Lower leg skin (tissue), 4 donors: Measurements from ENCODE around the gene COL21A1. TPM values are rescaled to one million over a fixed set of nuclear protein-coding genes. Genes with fewer than 3 reads are reported as not detected.

ENCODE experiments used
- DNase-seq, 2 donors: peaks; one replicate each; pipeline ENCODE4 v3.0.0-alpha.2; 2019; ENCODE audit warnings: low spot score in 2 of 2
- H3K4me3 ChIP-seq: fragments of 200-600 bp; sonication (generic); 2 replicates; pipeline ENCODE4 v1.5.1; 2017; ENCODE audit warnings: mild to moderate bottlenecking, low read depth; ENCODE audit not compliant: poor library complexity, severe bottlenecking
- POLR2A ChIP-seq, 2 donors: fragments of 450-650 bp; IDR thresholded peaks; one replicate each; pipeline ENCODE4 v1.6.1; 2016 to 2017; ENCODE audit warnings: antibody characterized with exemption in 2 of 2, mild to moderate bottlenecking in 1 of 2, moderate library complexity in 1 of 2
- WGBS, 2 donors: methylation state at CpG; one replicate each; pipeline ENCODE4 v1.1.5; 2018; 5-methylcytosine and 5-hydroxymethylcytosine counted together
- intact Hi-C: fragments of 100-400 bp; cut with DNase I; formaldehyde crosslinking; loops from one replicate; pipeline ENCODE4 v1.15.0; 2023; ENCODE audit warnings: low total_unique reads
- total RNA-seq, 4 donors: library from RNA; depleted of rRNA; stranded (reverse); fragments of >200 nt; gene quantifications; one replicate each; pipeline ENCODE4 v1.1.0, GENCODE V29; 2016
- TF ChIP-seq, protein P1 (sequence below), 3 donors: fragments of 450-650 bp; IDR thresholded peaks; one replicate each; pipeline ENCODE4 v1.5.1; 2016; ENCODE audit warnings: antibody characterized with exemption in 3 of 3, mild to moderate bottlenecking in 3 of 3, moderate library complexity in 2 of 3

The COL21A1 gene
- total RNA-seq, 4 donors from 2014 or later = 1.9 to 8.3 (median 5.4) TPM

- intact Hi-C loops = no loop called here
- no peak overlapping the region for H3K4me3 ChIP-seq
- 65 to 67% methylated on average over 2 of the region's 2 CpGs for WGBS, 2 donors
- no peak for DNase-seq
- TF ChIP-seq, protein P1, sequence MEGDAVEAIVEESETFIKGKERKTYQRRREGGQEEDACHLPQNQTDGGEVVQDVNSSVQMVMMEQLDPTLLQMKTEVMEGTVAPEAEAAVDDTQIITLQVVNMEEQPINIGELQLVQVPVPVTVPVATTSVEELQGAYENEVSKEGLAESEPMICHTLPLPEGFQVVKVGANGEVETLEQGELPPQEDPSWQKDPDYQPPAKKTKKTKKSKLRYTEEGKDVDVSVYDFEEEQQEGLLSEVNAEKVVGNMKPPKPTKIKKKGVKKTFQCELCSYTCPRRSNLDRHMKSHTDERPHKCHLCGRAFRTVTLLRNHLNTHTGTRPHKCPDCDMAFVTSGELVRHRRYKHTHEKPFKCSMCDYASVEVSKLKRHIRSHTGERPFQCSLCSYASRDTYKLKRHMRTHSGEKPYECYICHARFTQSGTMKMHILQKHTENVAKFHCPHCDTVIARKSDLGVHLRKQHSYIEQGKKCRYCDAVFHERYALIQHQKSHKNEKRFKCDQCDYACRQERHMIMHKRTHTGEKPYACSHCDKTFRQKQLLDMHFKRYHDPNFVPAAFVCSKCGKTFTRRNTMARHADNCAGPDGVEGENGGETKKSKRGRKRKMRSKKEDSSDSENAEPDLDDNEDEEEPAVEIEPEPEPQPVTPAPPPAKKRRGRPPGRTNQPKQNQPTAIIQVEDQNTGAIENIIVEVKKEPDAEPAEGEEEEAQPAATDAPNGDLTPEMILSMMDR (IDR thresholded peaks at IDR 0.05) = no peak
- no peak for TF ChIP-seq POLR2A (IDR thresholded peaks at IDR 0.05)
Observed at GRCh38 chr6:56243518-56244070, 3.8 kb downstream of the COL21A1 start.

GRCh38 chr6:56242346-56242745 lies 5.0 kb downstream of the COL21A1 start:
- TF ChIP-seq, protein P1 (IDR thresholded peaks at IDR 0.05) = no peak
- TF ChIP-seq POLR2A (IDR thresholded peaks at IDR 0.05) = no peak
- WGBS, 2 donors = 24 to 44% methylated on average over 2 of the region's 2 CpGs
- intact Hi-C loops = no loop called here
- no peak for DNase-seq
- no peak overlapping the region for H3K4me3 ChIP-seq

DNA sequence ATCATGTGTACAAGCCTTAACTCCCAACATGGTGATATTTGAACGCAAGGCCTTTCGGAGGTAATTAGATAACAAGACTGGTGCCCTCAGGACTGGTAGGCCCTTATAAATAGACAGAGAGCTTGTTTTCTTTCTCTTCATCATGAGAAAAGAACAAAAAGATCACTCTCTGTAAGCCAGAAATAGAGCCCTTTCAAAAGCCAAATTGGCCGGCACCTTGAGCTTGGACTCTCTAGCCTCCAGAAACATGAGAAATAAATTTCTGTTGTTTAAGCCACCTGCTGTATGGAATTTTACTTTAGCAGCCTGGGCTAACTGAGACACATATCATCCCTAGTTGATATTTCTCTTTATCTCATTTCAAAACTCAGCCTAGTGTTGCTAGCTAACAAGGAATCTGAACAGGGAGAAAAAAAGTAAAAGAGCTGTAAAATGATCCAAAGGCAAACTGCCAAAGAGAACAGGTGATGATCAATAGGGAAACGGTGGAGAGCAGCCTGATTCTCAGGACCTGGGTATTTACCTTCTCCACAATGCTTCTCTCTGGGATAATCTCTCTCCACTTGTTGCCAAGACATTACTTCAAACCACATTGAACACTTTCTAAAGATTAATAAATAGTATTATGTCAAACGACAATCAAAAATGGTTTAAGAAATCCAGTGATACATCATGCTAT lies 6.1 kb downstream of the COL21A1 start:
- no peak overlapping the region for H3K4me3 ChIP-seq
- WGBS, 2 donors = 59 to 71% methylated on average over 5 of the region's 5 CpGs
- TF ChIP-seq, protein P1 (IDR thresholded peaks at IDR 0.05) = no peak
- TF ChIP-seq POLR2A (IDR thresholded peaks at IDR 0.05) = no peak
- intact Hi-C loops = no loop called here
- DNase-seq = no peak

DNA sequence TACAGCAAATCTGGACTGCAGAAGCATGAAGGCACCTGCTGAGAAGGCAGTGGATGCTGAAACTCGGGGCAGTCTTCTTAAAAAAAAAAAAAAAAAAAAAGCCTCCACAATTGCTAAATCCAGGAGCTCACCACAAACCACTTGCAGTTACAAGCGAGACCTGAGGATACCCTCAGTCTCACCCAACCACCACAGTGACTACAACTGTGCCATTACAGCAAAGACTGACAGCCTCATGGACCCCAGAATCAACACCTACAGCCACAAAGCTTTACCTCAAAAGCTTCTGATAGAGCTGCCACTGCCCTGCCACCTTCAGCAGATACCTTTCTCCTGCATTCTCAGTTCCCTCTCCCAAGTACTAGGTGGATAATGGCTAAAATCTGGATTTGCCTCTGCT lies 9.0 kb downstream of the COL21A1 start:
- DNase-seq = no peak
- 69 to 81% methylated on average over 2 of the region's 2 CpGs for WGBS, 2 donors
- intact Hi-C loops = no loop called here
- no peak for TF ChIP-seq POLR2A (IDR thresholded peaks at IDR 0.05)
- TF ChIP-seq, protein P1 (IDR thresholded peaks at IDR 0.05) = no peak
- no peak overlapping the region for H3K4me3 ChIP-seq

DNA sequence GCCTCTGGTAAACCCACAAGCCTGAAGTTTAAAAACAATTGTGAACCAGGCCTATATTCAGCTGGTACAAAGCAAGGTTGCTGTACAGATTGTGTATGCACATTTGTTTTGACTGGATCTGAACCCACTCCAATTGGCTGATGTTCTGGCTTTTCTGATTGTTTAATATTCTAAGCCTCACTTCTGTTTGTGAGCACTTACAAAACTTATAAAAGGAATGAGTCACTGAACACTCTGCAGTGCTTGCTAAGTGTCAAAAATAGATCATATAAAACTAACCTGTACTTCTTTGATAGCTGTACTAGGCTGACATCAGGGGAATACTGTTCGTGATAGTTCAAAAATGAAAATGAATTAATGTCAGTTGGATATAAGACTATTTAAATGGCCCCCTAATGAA lies 12.1 kb downstream of the COL21A1 start:
- intact Hi-C loops = no loop called here
- H3K4me3 ChIP-seq = no peak overlapping the region
- DNase-seq = no peak
- WGBS, 2 donors = 45 to 49% methylated on average over 1 of the region's 1 CpG
- TF ChIP-seq, protein P1 (IDR thresholded peaks at IDR 0.05) = no peak
- no peak for TF ChIP-seq POLR2A (IDR thresholded peaks at IDR 0.05)
